WTC11 (cell line): ENCODE results near the gene NLRX1. TPM values are rescaled to one million over a fixed set of nuclear protein-coding genes. Genes with fewer than 3 reads are reported as not detected.

Experiments
- ATAC-seq: fragments of 200-7000 bp; cut with Tn5 transposase; 2 replicates; pipeline ENCODE4 v1.10.0; 2021; ENCODE audit warnings: mild to moderate bottlenecking, moderate library complexity
- CTCF ChIA-PET: fragments of 300-600 bp; sonication (Branson Sonifier 250); formaldehyde crosslinking; loops from one replicate; lab custom pipeline; 2021; ENCODE audit warnings: antibody characterized with exemption; lab: Charles Lee
- POLR2A ChIA-PET: fragments of 350-600 bp; sonication (Branson Sonifier 250); formaldehyde crosslinking; loops from one replicate; lab custom pipeline; 2021; ENCODE audit warnings: antibody characterized with exemption; lab: Charles Lee
- DNase-seq: peaks from one replicate; pipeline ENCODE4 v3.0.0; 2021; ENCODE audit warnings: low spot score
- H3K27ac Mint-ChIP-seq: 2 replicates; pipeline ENCODE4 v1.8.0; 2021; ENCODE audit warnings: mixed read lengths
- H3K27me3 Mint-ChIP-seq: 2 replicates; pipeline ENCODE4 v1.8.0; 2021; ENCODE audit warnings: low read depth, mild to moderate bottlenecking, moderate library complexity, mixed read lengths
- H3K36me3 Mint-ChIP-seq: 2 replicates; pipeline ENCODE4 v1.8.0; 2021; ENCODE audit warnings: mixed read lengths
- H3K4me1 Mint-ChIP-seq: 2 replicates; pipeline ENCODE4 v1.8.0; 2022; ENCODE audit warnings: mixed read lengths
- H3K4me3 Mint-ChIP-seq: 2 replicates; pipeline ENCODE4 v1.8.0; 2021; ENCODE audit warnings: mild to moderate bottlenecking, moderate library complexity, mixed read lengths
- H3K9me3 Mint-ChIP-seq: 2 replicates; pipeline ENCODE4 v1.8.0; 2021; ENCODE audit warnings: mixed read lengths
- ATF3 ChIP-seq: sonication (generic); formaldehyde crosslinking; conservative IDR thresholded peaks from 2 replicates; pipeline ENCODE4 v1.8.1; 2022; ENCODE audit warnings: mild to moderate bottlenecking, missing genetic modification reagents
- CDX4 ChIP-seq: fragments of 250-450 bp; sonication (Bioruptor Pico); IDR thresholded peaks from 2 replicates; pipeline ENCODE4 v1.9.0; 2021; ENCODE audit warnings: moderate library complexity, mild to moderate bottlenecking, inconsistent platforms, borderline replicate concordance
- ESRRA ChIP-seq: sonication (generic); formaldehyde crosslinking; IDR thresholded peaks from 2 replicates; pipeline ENCODE4 v1.8.1; 2022; ENCODE audit warnings: mild to moderate bottlenecking, missing genetic modification reagents, borderline replicate concordance
- FOXJ3 ChIP-seq: sonication (generic); formaldehyde crosslinking; IDR thresholded peaks from 2 replicates; pipeline ENCODE4 v1.9.0; 2021; ENCODE audit warnings: missing genetic modification reagents, mild to moderate bottlenecking, borderline replicate concordance
- FOXK1 ChIP-seq: sonication (generic); formaldehyde crosslinking; IDR thresholded peaks from 2 replicates; pipeline ENCODE4 v1.8.0; 2022; ENCODE audit warnings: mild to moderate bottlenecking, moderate library complexity, missing genetic modification reagents
- GABPB1 ChIP-seq: sonication (generic); formaldehyde crosslinking; IDR thresholded peaks from 2 replicates; pipeline ENCODE4 v1.8.1; 2023; ENCODE audit warnings: mild to moderate bottlenecking, missing genetic modification reagents
- IRF1 ChIP-seq: sonication (generic); formaldehyde crosslinking; IDR thresholded peaks from 2 replicates; pipeline ENCODE4 v1.8.0; 2023; ENCODE audit warnings: missing genetic modification reagents
- JUN ChIP-seq: sonication (generic); formaldehyde crosslinking; IDR thresholded peaks from 2 replicates; pipeline ENCODE4 v1.8.0; 2023; ENCODE audit warnings: mild to moderate bottlenecking, missing genetic modification reagents
- KAT7 ChIP-seq: sonication (generic); formaldehyde crosslinking; IDR thresholded peaks from 2 replicates; pipeline ENCODE4 v1.8.1; 2023; ENCODE audit warnings: missing genetic modification reagents, mild to moderate bottlenecking, borderline replicate concordance
- MLX ChIP-seq: sonication (generic); formaldehyde crosslinking; IDR thresholded peaks from 2 replicates; pipeline ENCODE4 v1.8.1; 2023; ENCODE audit warnings: mild to moderate bottlenecking, missing genetic modification reagents, moderate library complexity
- MXD4 ChIP-seq: fragments of 250-450 bp; sonication (Bioruptor Pico); IDR thresholded peaks from 2 replicates; pipeline ENCODE4 v1.8.0; 2021; ENCODE audit warnings: mild to moderate bottlenecking, moderate library complexity, borderline replicate concordance
- MYBL2 ChIP-seq: sonication (generic); formaldehyde crosslinking; IDR thresholded peaks from 2 replicates; pipeline ENCODE4 v1.8.1; 2023; ENCODE audit warnings: mild to moderate bottlenecking, moderate library complexity, missing genetic modification reagents
- NFYB ChIP-seq: sonication (generic); formaldehyde crosslinking; conservative IDR thresholded peaks from 2 replicates; pipeline ENCODE4 v1.8.0; 2022; ENCODE audit warnings: low read depth, missing genetic modification reagents
- NR2C2 ChIP-seq: sonication (generic); formaldehyde crosslinking; IDR thresholded peaks from 2 replicates; pipeline ENCODE4 v1.8.0; 2022; ENCODE audit warnings: mild to moderate bottlenecking, missing genetic modification reagents
- PRRX2 ChIP-seq: fragments of 250-450 bp; sonication (Bioruptor Pico); IDR thresholded peaks from 2 replicates; pipeline ENCODE4 v1.8.0; 2021; ENCODE audit warnings: mild to moderate bottlenecking
- RORB ChIP-seq: fragments of 250-450 bp; sonication (Bioruptor Pico); IDR thresholded peaks from 2 replicates; pipeline ENCODE4 v1.9.0; 2021; ENCODE audit warnings: mild to moderate bottlenecking
- SMAD3 ChIP-seq: sonication (generic); formaldehyde crosslinking; IDR thresholded peaks from 2 replicates; pipeline ENCODE4 v1.8.0; 2022; ENCODE audit warnings: missing genetic modification reagents, mild to moderate bottlenecking, borderline replicate concordance
- ZBTB21 ChIP-seq: sonication (generic); formaldehyde crosslinking; IDR thresholded peaks from 2 replicates; pipeline ENCODE4 v1.8.1; 2023; ENCODE audit warnings: mild to moderate bottlenecking, missing genetic modification reagents, borderline replicate concordance
- ZNF121 ChIP-seq: sonication (generic); formaldehyde crosslinking; IDR thresholded peaks from 2 replicates; pipeline ENCODE4 v1.8.0; 2023; ENCODE audit warnings: missing genetic modification reagents
- ZNF138 ChIP-seq: sonication (generic); formaldehyde crosslinking; conservative IDR thresholded peaks from 2 replicates; pipeline ENCODE4 v1.8.1; 2022; ENCODE audit warnings: mild to moderate bottlenecking, moderate library complexity, missing genetic modification reagents
- ZNF232 ChIP-seq: sonication (generic); formaldehyde crosslinking; IDR thresholded peaks from 2 replicates; pipeline ENCODE4 v1.8.0; 2022; ENCODE audit warnings: mild to moderate bottlenecking, missing genetic modification reagents
- ZNF281 ChIP-seq: sonication (generic); formaldehyde crosslinking; IDR thresholded peaks from 2 replicates; pipeline ENCODE4 v1.8.0; 2023; ENCODE audit warnings: mild to moderate bottlenecking, missing genetic modification reagents
- ZNF532 ChIP-seq: fragments of 250-450 bp; sonication (Bioruptor Pico); IDR thresholded peaks from 2 replicates; pipeline ENCODE4 v1.9.0; 2021; ENCODE audit warnings: mild to moderate bottlenecking, borderline replicate concordance
- total RNA-seq: library from RNA; stranded (reverse); gene quantifications from 3 replicates; pipeline ENCODE4 v1.2.3, GENCODE V29; 2021

Gene NLRX1
- total RNA-seq, 1 experiment from 2014 or later = 20.8 TPM

- Mint-ChIP-seq H3K4me1 (peaks cover 25% of the 10 kb centered on the region), H3K27me3 (peaks cover 68% of the 10 kb centered on the region), H3K4me3 (peak overlapping the region; percentile 71), H3K9me3 (no peaks in the 10 kb centered on the region), H3K36me3 (no peaks in the 10 kb centered on the region), H3K27ac (no peak overlapping the region)
- ATAC-seq (no peak), DNase-seq (no peak)
- POLR2A ChIA-PET = no interaction called here
- no peak for TF ChIP-seq SMAD3 (CRISPR knock-in tag)
- no peak for TF ChIP-seq GABPB1 (CRISPR knock-in tag)
- TF ChIP-seq CDX4 (CRISPR knock-in tag) = no peak
- CTCF ChIA-PET = interaction anchor here (0.7 to 2.7 kb wide), 6 partner anchors 19 to 190 kb away, joined by 3 to 12 read pairs (median 7); partner anchors contain the start of genes CBL and NHERF4
These were observed 18.7 kb upstream of the NLRX1 start for GRCh38 chr11:119149786-119150275.

GRCh38 chr11:119152043-119152442 lies 16.5 kb upstream of the NLRX1 start:
- ATAC-seq (no peak), DNase-seq (no peak)
- H3K9me3 Mint-ChIP-seq = no peaks in the 10 kb centered on the region
- no peak overlapping the region for H3K27ac Mint-ChIP-seq
- TF ChIP-seq IRF1 (CRISPR knock-in tag) = no peak
- no peak for TF ChIP-seq MXD4 (CRISPR knock-in tag)
- TF ChIP-seq ZNF281 = no peak
- no peak for TF ChIP-seq FOXK1 (CRISPR knock-in tag)
- TF ChIP-seq FOXJ3 (CRISPR knock-in tag) = no peak
- TF ChIP-seq JUN = no peak
- TF ChIP-seq ZNF138 (CRISPR knock-in tag) = no peak
- TF ChIP-seq ZNF532 (CRISPR knock-in tag) = no peak
- TF ChIP-seq NFYB (CRISPR knock-in tag) = no peak
- no peak for TF ChIP-seq ZBTB21
- TF ChIP-seq, all 79 proteins: peak for 0
- Mint-ChIP-seq H3K27me3 (peaks cover 51% of the 10 kb centered on the region), H3K4me3 (no peak overlapping the region), H3K4me1 (peaks cover 23% of the 10 kb centered on the region), H3K36me3 (no peaks in the 10 kb centered on the region)
- ChIA-PET POLR2A (interaction anchor here (0.5 to 1.3 kb wide), 2 partner anchors 17 to 33 kb away, joined by 3 read pairs; no protein-coding TSS in a partner anchor), CTCF (interaction anchor here (0.7 to 5.1 kb wide), 5 partner anchors 14 to 54 kb away, joined by 3 to 38 read pairs (median 4); partner anchors contain the start of genes CBL and NLRX1)

- H3K9me3 Mint-ChIP-seq = no peaks in the 10 kb centered on the region
- H3K4me1 Mint-ChIP-seq = peaks cover 18% of the 10 kb centered on the region
- no peaks in the 10 kb centered on the region for H3K36me3 Mint-ChIP-seq
- ChIA-PET CTCF (interaction anchor here (0.6 to 5.1 kb wide), 8 partner anchors 11 to 518 kb away, joined by 3 to 38 read pairs (median 5); partner anchors contain the start of gene NLRX1), POLR2A (interaction anchor here (1.3 kb wide), 1 partner anchor 17 kb away, joined by 3 read pairs; no protein-coding TSS in a partner anchor)
- no peak for DNase-seq
- H3K27me3 Mint-ChIP-seq = peaks cover 45% of the 10 kb centered on the region
- H3K4me3 Mint-ChIP-seq = no peak overlapping the region
- ATAC-seq = no peak
- H3K27ac Mint-ChIP-seq = no peak overlapping the region
- TF ChIP-seq ZNF121 (CRISPR knock-in tag) = no peak
- no peak for TF ChIP-seq ATF3 (CRISPR knock-in tag)
- TF ChIP-seq MLX = no peak
- TF ChIP-seq MYBL2 = no peak
- no peak for TF ChIP-seq KAT7 (CRISPR knock-in tag)
- TF ChIP-seq NR2C2 = no peak
- no peak for TF ChIP-seq RORB
- no peak for TF ChIP-seq PRRX2
- TF ChIP-seq ESRRA (CRISPR knock-in tag) = no peak
- no peak for TF ChIP-seq ZNF232 (CRISPR knock-in tag)
- TF ChIP-seq FOXK1 (CRISPR knock-in tag) = no peak
These were observed 15.9 kb upstream of the NLRX1 start for GRCh38 chr11:119152604-119153003.
